GM12874 (cell line): ENCODE data around the gene EEFSEC.

Experiments used
- TF ChIP-seq, protein P1 (sequence below): IDR thresholded peaks from 2 replicates; pipeline ENCODE4 v1.5.1; 2011; ENCODE audit warnings: low read depth, mild to moderate bottlenecking, control low read depth, low read length, moderate library complexity; ENCODE audit not compliant: insufficient read depth

Gene EEFSEC

DNA sequence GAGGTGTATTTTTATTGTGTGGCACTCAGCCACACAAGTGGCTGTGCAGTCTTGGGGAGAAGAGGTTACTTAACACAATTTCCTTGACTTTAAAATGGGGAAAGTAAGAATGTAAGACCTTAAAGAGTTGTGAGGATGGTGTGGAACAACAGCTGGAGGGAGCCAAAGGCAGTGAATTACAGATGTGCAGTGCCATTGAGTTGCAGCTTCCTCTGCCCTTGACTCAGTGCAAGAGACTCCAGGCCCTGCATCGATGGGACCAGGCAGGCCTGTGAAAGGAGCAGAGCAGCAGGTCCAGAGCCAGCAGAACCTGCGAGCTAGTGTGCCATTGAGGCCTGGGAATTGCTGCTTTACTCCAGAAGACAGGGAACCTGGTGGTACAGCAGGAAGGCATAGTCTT is 27.2 kb downstream of the EEFSEC start:
- TF ChIP-seq, protein P1, sequence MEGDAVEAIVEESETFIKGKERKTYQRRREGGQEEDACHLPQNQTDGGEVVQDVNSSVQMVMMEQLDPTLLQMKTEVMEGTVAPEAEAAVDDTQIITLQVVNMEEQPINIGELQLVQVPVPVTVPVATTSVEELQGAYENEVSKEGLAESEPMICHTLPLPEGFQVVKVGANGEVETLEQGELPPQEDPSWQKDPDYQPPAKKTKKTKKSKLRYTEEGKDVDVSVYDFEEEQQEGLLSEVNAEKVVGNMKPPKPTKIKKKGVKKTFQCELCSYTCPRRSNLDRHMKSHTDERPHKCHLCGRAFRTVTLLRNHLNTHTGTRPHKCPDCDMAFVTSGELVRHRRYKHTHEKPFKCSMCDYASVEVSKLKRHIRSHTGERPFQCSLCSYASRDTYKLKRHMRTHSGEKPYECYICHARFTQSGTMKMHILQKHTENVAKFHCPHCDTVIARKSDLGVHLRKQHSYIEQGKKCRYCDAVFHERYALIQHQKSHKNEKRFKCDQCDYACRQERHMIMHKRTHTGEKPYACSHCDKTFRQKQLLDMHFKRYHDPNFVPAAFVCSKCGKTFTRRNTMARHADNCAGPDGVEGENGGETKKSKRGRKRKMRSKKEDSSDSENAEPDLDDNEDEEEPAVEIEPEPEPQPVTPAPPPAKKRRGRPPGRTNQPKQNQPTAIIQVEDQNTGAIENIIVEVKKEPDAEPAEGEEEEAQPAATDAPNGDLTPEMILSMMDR = no peak

DNA sequence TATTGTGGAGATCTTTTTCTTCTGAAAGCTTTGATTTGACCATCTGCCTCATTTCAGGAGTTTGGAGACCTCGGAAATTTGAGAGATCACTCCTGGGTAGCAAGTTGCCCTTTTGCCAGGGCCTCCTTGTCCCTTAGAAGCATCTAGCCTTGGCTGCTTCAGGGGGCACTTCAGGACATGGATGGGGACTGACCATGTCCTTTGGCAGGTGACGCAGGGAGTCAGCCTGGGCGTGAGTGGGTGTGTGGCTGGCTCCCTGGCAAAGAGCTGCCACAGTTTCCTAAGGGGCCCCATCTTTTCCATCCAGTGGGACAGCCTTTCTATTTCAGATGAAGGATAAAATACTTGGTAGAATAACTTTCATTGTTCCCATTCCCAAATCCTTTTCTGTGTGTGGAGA is 27.6 kb downstream of the EEFSEC start:
- TF ChIP-seq, protein P1 = no peak

- TF ChIP-seq, protein P1 = no peak
Measured at GRCh38 chr3:128182656-128183055, 29.4 kb downstream of the EEFSEC start.

DNA sequence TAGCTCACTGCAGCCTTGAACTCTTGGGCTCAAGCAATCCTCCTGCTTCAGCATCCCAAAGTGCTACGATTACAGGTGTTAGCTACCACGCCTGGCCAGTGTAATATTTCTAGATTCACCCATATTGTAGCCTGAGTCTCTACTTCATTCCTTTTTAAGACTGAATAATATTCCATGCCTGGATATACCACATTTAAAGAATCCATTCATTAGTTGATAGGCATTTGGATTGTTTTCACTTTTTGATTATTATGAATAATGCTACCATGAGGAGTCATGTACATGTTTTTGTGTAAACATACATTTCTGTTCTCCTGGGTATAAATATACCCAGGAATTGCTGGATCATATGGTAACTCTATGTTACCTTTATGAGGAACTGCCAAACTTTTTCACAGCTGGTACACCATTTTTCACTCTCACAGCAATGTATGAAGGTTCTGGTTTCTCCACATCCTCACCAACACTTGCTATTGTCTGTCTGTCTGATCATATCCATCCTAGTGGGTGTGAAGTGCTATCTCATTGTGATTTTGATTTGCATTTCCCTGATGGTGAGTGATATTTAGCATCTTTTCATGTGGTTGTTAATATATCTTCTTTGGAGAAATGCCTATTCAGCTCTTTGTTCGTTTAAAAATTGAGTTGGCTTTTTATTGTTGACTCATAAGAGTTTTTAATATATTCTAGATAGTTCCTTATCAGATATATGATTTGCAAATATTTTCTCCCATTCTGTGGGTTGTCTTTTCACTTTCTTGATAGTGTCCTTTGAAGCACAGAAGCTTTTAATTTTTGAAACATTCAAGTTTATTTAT is 32.6 kb downstream of the EEFSEC start:
- TF ChIP-seq, protein P1 = no peak

DNA sequence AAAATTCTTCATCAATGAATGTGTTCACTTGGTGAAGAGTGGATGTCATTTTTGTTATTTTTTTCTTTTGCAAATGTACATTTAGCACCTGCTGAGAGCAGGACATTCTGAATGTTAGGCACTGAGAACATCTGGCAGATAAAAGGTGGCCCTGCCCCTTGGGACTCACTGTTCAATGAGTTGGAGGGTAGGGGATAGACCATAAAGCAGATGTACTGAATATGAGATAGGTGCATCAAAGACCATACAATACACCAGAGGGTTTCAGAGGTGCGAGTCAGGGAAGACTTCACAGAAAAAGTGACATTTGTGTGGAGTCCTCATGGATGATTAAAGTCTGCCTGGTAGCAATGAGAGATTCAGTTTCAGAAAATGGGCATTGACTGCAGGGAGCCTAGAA is 34.2 kb downstream of the EEFSEC start:
- TF ChIP-seq, protein P1 = no peak

GRCh38 chr3:128188326-128188725 is 35.0 kb downstream of the EEFSEC start:
- TF ChIP-seq, protein P1 = no peak

GRCh38 chr3:128188956-128189355 is 35.7 kb downstream of the EEFSEC start:
- TF ChIP-seq, protein P1 = no peak
